Measurements from ENCODE around the gene ARHGAP10.

Gene ARHGAP10

GRCh38 chr4:147731580-147732517 lies at the start of gene ARHGAP10:
TSS of gene ARHGAP10 (plus strand) at chr4:147732088. CDS start at chr4:147732302, 214 bp downstream.
- DNase-seq, result peak; percentile 47 to 51

GRCh38 chr4:147682755-147683154 lies 49.1 kb upstream of the ARHGAP10 start:
- no peak for DNase-seq

- no peak for DNase-seq
These were observed 48.7 kb upstream of the ARHGAP10 start for GRCh38 chr4:147683188-147683591.

GRCh38 chr4:147683717-147684700 lies 47.9 kb upstream of the ARHGAP10 start, which contains the start of gene PRMT9:
TSS of gene PRMT9 (minus strand) at chr4:147684163. CDS start at chr4:147683987, 176 bp downstream.
- peak; percentile 85 to 87 for DNase-seq

GRCh38 chr4:147689067-147689466 lies 42.8 kb upstream of the ARHGAP10 start:
- no peak for DNase-seq

GRCh38 chr4:147691820-147692219 lies 40.1 kb upstream of the ARHGAP10 start:
- DNase-seq, result no peak

- DNase-seq, result no peak
These were observed 38.7 kb upstream of the ARHGAP10 start for GRCh38 chr4:147693218-147693617.

GRCh38 chr4:147696866-147697265 lies 35.0 kb upstream of the ARHGAP10 start:
- DNase-seq, result no peak

- DNase-seq, result no peak
These were observed 27.0 kb upstream of the ARHGAP10 start for GRCh38 chr4:147704846-147705245.

GRCh38 chr4:147707892-147708672 lies 23.8 kb upstream of the ARHGAP10 start:
- DNase-seq, result peak; percentile 31 to 44

GRCh38 chr4:147709999-147710398 lies 21.9 kb upstream of the ARHGAP10 start:
- no peak for DNase-seq

GRCh38 chr4:147714575-147715401 lies 17.1 kb upstream of the ARHGAP10 start:
- DNase-seq, result no peak

GRCh38 chr4:147717878-147718277 lies 14.0 kb upstream of the ARHGAP10 start:
- DNase-seq, result no peak

- no peak for DNase-seq
These were observed 8.6 kb upstream of the ARHGAP10 start for GRCh38 chr4:147723326-147723725.

GRCh38 chr4:147724468-147725201 lies 7.3 kb upstream of the ARHGAP10 start:
- no peak for DNase-seq

GRCh38 chr4:147725673-147726072 lies 6.2 kb upstream of the ARHGAP10 start:
- DNase-seq, result no peak

GRCh38 chr4:147727476-147728028 lies 4.3 kb upstream of the ARHGAP10 start:
- DNase-seq, result no peak

- no peak for DNase-seq
These were observed 1.6 kb upstream of the ARHGAP10 start for GRCh38 chr4:147730333-147730732.

GRCh38 chr4:147732518-147733235 lies 789 bp downstream of the ARHGAP10 start:
- DNase-seq, result peak in 1 of 2 donors; percentile 16

Data from stimulated activated CD4-positive, alpha-beta T cell treated with anti-CD3 and anti-CD28 coated beads, Interleukin-2, amount 100 ng/mL, for 48 hours (primary cell).